ENCODE results near the gene SEMA3C. TPM values are rescaled to one million over a fixed set of nuclear protein-coding genes. Genes with fewer than 3 reads are reported as not detected.

The SEMA3C gene
- total and polyA plus RNA-seq, 12 donors: 2.4 to 20.5 (median 6.2) TPM

GRCh38 chr7:80768756-80769155 is 150.1 kb downstream of the SEMA3C start:
- H3K27ac ChIP-seq: no peak overlapping the region
- H3K27me3 ChIP-seq: no peaks in the 10 kb centered on the region
- H3K36me3 ChIP-seq (replicated peaks in 1 of 2): no peaks in the 10 kb centered on the region
- DNase-seq: no peak
- intact Hi-C loops (cut with DNase I): no loop called here
- H3K4me1 ChIP-seq (replicated peaks in 1 of 2): no peaks in the 10 kb centered on the region
- no peak for TF ChIP-seq CTCF (IDR thresholded peaks at IDR 0.05)
- TF ChIP-seq POLR2A (IDR thresholded peaks at IDR 0.05): no peak
- H3K9me3 ChIP-seq (replicated peaks in 1 of 3): no peaks in the 10 kb centered on the region
- 66 to 88% (median 80%) methylated on average over 1 of the region's 1 CpG for WGBS, 4 donors
- no peak overlapping the region for H3K4me3 ChIP-seq

- TF ChIP-seq CTCF (IDR thresholded peaks at IDR 0.05) (no peak), POLR2A (IDR thresholded peaks at IDR 0.05) (no peak)
- Histone ChIP-seq H3K4me3 (no peak overlapping the region), H3K27me3 (no peaks in the 10 kb centered on the region), H3K9me3 (replicated peaks in 1 of 3) (no peaks in the 10 kb centered on the region), H3K4me1 (replicated peaks in 1 of 2) (no peaks in the 10 kb centered on the region), H3K36me3 (replicated peaks in 1 of 2) (no peaks in the 10 kb centered on the region), H3K27ac (no peak overlapping the region)
- WGBS, 4 donors: 30 to 37% (median 32%) methylated on average over 1 of the region's 1 CpG
- intact Hi-C loops (cut with DNase I): no loop called here
- DNase-seq: no peak
These were observed 151.2 kb downstream of the SEMA3C start for GRCh38 chr7:80767654-80768053.

- Histone ChIP-seq H3K27ac (no peak overlapping the region), H3K27me3 (no peaks in the 10 kb centered on the region), H3K36me3 (replicated peaks in 1 of 2) (no peaks in the 10 kb centered on the region), H3K4me1 (replicated peaks in 1 of 2) (no peaks in the 10 kb centered on the region), H3K9me3 (replicated peaks in 1 of 3) (no peaks in the 10 kb centered on the region), H3K4me3 (no peak overlapping the region)
- no peak for TF ChIP-seq CTCF (IDR thresholded peaks at IDR 0.05)
- TF ChIP-seq POLR2A (IDR thresholded peaks at IDR 0.05): no peak
- DNase-seq: no peak
- intact Hi-C loops (cut with DNase I): no loop called here
- 74 to 99% (median 86%) methylated on average over 5 of the region's 5 CpGs for WGBS, 4 donors
These were observed 152.1 kb downstream of the SEMA3C start for GRCh38 chr7:80766724-80767123.

- intact Hi-C loops (cut with DNase I): no loop called here
- TF ChIP-seq CTCF (IDR thresholded peaks at IDR 0.05) (no peak), POLR2A (IDR thresholded peaks at IDR 0.05) (no peak)
- Histone ChIP-seq H3K9me3 (replicated peaks in 1 of 3) (no peaks in the 10 kb centered on the region), H3K36me3 (replicated peaks in 1 of 2) (no peaks in the 10 kb centered on the region), H3K4me3 (no peak overlapping the region), H3K27me3 (no peaks in the 10 kb centered on the region), H3K27ac (no peak overlapping the region), H3K4me1 (replicated peaks in 1 of 2) (no peaks in the 10 kb centered on the region)
- WGBS, 4 donors: 75 to 88% (median 86%) methylated on average over 2 of the region's 2 CpGs
- DNase-seq: no peak
These were observed 154.7 kb downstream of the SEMA3C start for GRCh38 chr7:80764132-80764531.
